22Rv1 (cell line): ENCODE measurements around the gene CNTNAP2.

ENCODE experiments used
- H3K27ac ChIP-seq: fragments of 450-650 bp; 2 replicates; pipeline ENCODE4 v1.5.1; 2017
- ZFX ChIP-seq: fragments of 450-650 bp; IDR thresholded peaks from 2 replicates; pipeline ENCODE4 v1.6.1; 2017; ENCODE audit warnings: antibody characterized with exemption, borderline replicate concordance
- TF ChIP-seq, protein P1 (sequence below): fragments of 450-650 bp; IDR thresholded peaks from 2 replicates; pipeline ENCODE4 v1.5.1; 2017; ENCODE audit warnings: mild to moderate bottlenecking

CNTNAP2 gene

DNA sequence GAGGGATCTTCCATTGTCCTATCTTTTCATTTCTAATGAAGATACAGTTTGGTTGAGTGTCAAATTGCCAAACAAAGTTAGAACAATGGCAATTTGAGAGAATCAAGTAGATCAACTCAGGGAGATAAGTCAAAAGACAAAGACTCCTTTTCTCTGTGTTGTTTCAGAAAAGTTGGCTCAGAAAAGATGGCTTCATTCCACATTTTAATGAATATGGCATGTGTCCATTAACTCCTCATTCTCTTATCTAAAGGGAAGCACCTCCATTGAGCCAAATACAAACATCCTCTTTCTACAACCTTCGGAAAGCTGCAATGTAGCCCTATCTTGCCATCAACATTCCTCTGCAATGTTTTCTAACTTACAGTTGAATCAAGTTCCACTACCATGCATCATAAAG, 1535.0 kb downstream of the CNTNAP2 start:
- no peak for TF ChIP-seq ZFX
- TF ChIP-seq, protein P1, sequence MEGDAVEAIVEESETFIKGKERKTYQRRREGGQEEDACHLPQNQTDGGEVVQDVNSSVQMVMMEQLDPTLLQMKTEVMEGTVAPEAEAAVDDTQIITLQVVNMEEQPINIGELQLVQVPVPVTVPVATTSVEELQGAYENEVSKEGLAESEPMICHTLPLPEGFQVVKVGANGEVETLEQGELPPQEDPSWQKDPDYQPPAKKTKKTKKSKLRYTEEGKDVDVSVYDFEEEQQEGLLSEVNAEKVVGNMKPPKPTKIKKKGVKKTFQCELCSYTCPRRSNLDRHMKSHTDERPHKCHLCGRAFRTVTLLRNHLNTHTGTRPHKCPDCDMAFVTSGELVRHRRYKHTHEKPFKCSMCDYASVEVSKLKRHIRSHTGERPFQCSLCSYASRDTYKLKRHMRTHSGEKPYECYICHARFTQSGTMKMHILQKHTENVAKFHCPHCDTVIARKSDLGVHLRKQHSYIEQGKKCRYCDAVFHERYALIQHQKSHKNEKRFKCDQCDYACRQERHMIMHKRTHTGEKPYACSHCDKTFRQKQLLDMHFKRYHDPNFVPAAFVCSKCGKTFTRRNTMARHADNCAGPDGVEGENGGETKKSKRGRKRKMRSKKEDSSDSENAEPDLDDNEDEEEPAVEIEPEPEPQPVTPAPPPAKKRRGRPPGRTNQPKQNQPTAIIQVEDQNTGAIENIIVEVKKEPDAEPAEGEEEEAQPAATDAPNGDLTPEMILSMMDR = no peak
- H3K27ac ChIP-seq = no peak overlapping the region

DNA sequence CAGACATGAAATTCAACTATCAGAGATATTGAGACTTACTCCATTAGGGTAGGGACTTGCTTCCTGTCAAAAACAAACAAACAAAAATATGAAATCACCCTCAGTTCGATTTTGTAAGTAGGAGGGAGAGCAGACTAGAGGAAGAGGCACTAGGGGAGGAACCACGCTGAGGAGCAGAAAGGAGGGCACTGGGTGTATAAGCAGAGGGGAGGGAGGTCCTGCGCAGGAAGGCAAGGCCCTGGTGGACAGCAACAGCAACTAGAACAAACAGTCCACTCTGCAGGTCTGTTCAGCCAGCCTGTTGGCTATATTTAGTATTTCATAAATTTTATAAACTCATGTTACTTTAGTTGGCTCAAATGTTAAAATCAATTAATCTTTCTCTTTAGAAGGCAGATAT, 1536.9 kb downstream of the CNTNAP2 start:
- TF ChIP-seq, protein P1 = no peak
- no peak for TF ChIP-seq ZFX
- H3K27ac ChIP-seq = no peak overlapping the region

DNA sequence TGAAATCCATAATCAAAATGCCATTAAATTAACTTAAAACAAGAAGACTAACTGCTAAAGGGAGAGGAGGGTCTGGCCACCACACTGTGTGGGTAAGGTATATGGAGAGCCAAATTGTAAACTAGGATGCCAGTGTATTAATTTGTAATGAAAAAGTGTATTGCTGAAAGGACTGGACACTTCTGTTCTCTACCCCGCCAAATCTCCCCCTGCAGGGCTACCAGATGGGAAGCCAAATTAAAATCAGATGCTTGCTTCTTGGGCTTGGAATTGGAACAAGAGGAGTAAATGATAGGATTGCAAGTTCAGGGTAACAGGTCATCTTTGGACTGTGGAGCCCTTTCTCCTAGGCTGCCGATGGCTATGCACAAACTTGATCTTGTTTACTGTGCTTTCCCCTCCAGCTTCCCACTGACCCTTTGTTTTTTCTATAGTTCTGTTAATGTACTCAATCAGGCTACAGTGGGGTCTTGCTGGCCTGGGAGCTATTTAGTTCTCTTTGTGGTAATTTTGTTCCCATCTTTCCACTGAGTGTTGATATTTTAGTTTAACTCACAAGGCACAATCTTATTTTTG, 1541.9 kb downstream of the CNTNAP2 start:
- H3K27ac ChIP-seq = no peak overlapping the region
- TF ChIP-seq, protein P1 = no peak
- no peak for TF ChIP-seq ZFX

GRCh38 chr7:147659036-147659995, 1542.7 kb downstream of the CNTNAP2 start:
- no peak overlapping the region for H3K27ac ChIP-seq
- no peak for TF ChIP-seq ZFX
- TF ChIP-seq, protein P1 = no peak

- H3K27ac ChIP-seq = no peak overlapping the region
- TF ChIP-seq, protein P1 = no peak
- TF ChIP-seq ZFX = no peak
Observed at GRCh38 chr7:147664541-147664940, 1547.9 kb downstream of the CNTNAP2 start.

DNA sequence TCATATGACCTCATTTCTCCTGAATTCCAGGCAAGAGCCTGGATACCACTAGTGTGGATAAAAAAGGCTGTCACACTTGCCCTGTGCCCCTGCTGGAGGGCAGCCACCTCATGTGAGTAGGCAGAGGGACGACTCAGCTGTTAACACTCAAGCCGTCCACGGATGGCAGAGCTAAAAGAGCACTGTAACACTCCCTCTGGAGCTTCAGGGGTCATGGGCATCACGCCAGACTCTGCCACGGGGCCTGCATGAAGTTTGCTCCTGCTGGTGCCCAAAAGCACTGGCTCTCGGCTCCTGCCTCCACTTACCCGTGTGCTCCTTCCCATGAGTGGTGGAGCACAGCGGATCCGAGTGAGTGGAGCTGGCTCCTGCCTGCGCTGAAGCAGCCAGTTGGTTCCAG, 1554.2 kb downstream of the CNTNAP2 start:
- TF ChIP-seq, protein P1 = no peak
- no peak for TF ChIP-seq ZFX
- no peak overlapping the region for H3K27ac ChIP-seq

GRCh38 chr7:147674705-147675104, 1558.1 kb downstream of the CNTNAP2 start:
- no peak overlapping the region for H3K27ac ChIP-seq
- TF ChIP-seq ZFX = no peak
- TF ChIP-seq, protein P1 = no peak
